Epithelial cell of prostate (primary cell): Measurements from ENCODE around the gene ZNF256.

Experiments used
- DNase-seq: peaks from one replicate; pipeline ENCODE4 v3.0.0-alpha.2; 2011; ENCODE audit warnings: low read depth, low spot score
- H3K27ac ChIP-seq: fragments of 450-650 bp; 2 replicates; pipeline ENCODE4 v1.5.1; 2017; ENCODE audit warnings: mild to moderate bottlenecking

The ZNF256 gene

GRCh38 chr19:57903618-57904184 lies 43.8 kb downstream of the ZNF256 start:
- no peak overlapping the region for H3K27ac ChIP-seq
- no peak for DNase-seq

GRCh38 chr19:57900311-57900710 lies 47.2 kb downstream of the ZNF256 start:
- DNase-seq: no peak
- no peak overlapping the region for H3K27ac ChIP-seq
